HepG2 (cell line): ENCODE results near the gene SLC25A45. TPM values are rescaled to one million over a fixed set of nuclear protein-coding genes. Genes with fewer than 3 reads are reported as not detected.
A peak's percentile ranks its signal among the peaks of the same experiment; 100 is the strongest.

ENCODE experiments used
- CHCHD3 ChIP-seq: sonication (generic); formaldehyde crosslinking; IDR thresholded peaks from 2 replicates; pipeline ENCODE4 v1.8.0; 2022; ENCODE audit warnings: mild to moderate bottlenecking, missing genetic modification reagents, moderate library complexity
- ESRRA ChIP-seq: sonication (generic); formaldehyde crosslinking; IDR thresholded peaks from 2 replicates; pipeline ENCODE4 v1.5.1; 2020; ENCODE audit warnings: mild to moderate bottlenecking, low read depth, missing genetic modification reagents
- GATA4 ChIP-seq: sonication (generic); IDR thresholded peaks from 2 replicates; pipeline ENCODE4 v1.6.1; 2016; ENCODE audit warnings: antibody characterized with exemption, low read depth, borderline replicate concordance
- HMG20B ChIP-seq: conservative IDR thresholded peaks from 2 replicates; pipeline ENCODE4 v1.6.1; 2016; ENCODE audit warnings: missing genetic modification reagents, missing compliant biosample characterization
- MYC ChIP-seq: sonication (generic); formaldehyde crosslinking; IDR thresholded peaks from 2 replicates; pipeline ENCODE4 v1.9.0; 2021; ENCODE audit warnings: missing genetic modification reagents, borderline replicate concordance
- NR2C2 ChIP-seq: sonication (generic); formaldehyde crosslinking; IDR thresholded peaks from 2 replicates; pipeline ENCODE4 v1.4.0; 2020; ENCODE audit warnings: missing genetic modification reagents, mild to moderate bottlenecking, moderate library complexity, borderline replicate concordance
- POLR2G ChIP-seq: fragments of 200-400 bp; formaldehyde crosslinking; IDR thresholded peaks from 2 replicates; pipeline ENCODE4 v1.6.1; 2018; ENCODE audit warnings: mild to moderate bottlenecking, low read depth, low read length, moderate library complexity
- REPIN1 ChIP-seq: sonication (generic); formaldehyde crosslinking; IDR thresholded peaks from 2 replicates; pipeline ENCODE4 v1.8.0; 2022; ENCODE audit warnings: missing genetic modification reagents, low read depth, mild to moderate bottlenecking, borderline replicate concordance
- SATB2 ChIP-seq: sonication (generic); formaldehyde crosslinking; IDR thresholded peaks from 2 replicates; pipeline ENCODE4 v1.5.0; 2020; ENCODE audit warnings: missing genetic modification reagents
- ZNF557 ChIP-seq: sonication (generic); formaldehyde crosslinking; IDR thresholded peaks from 2 replicates; pipeline ENCODE4 v1.4.0; 2020; ENCODE audit warnings: missing genetic modification reagents
- ZNF619 ChIP-seq: sonication (generic); formaldehyde crosslinking; IDR thresholded peaks from 2 replicates; pipeline ENCODE4 v1.4.0; 2020; ENCODE audit warnings: mild to moderate bottlenecking, missing genetic modification reagents
- ZNF780A ChIP-seq: sonication (generic); formaldehyde crosslinking; IDR thresholded peaks from 2 replicates; pipeline ENCODE4 v1.8.0; 2022; ENCODE audit warnings: mild to moderate bottlenecking, missing genetic modification reagents, moderate library complexity
- ZSCAN21 ChIP-seq: sonication (generic); formaldehyde crosslinking; IDR thresholded peaks from 2 replicates; pipeline ENCODE4 v1.8.0; 2022; ENCODE audit warnings: mild to moderate bottlenecking, missing genetic modification reagents, moderate library complexity, borderline replicate concordance
- polyA plus RNA-seq, 8 experiments: library from polyadenylated mRNA; depleted of rRNA in 3 of 8; stranded (reverse) in 7 of 8; unstranded in 1 of 8; fragments of >200 nt; fragmentation: Illumina TruSeq in 4 of 8; extraction: Trizol in 4 of 8; gene quantifications; 2 replicates each; pipeline versions ENCODE4 v1.2.1 to v1.2.3, GENCODE V29; 2011 to 2016; ENCODE audit warnings: low read depth in 4 of 8, missing spikeins in 1 of 8, mixed read lengths in 1 of 8; ENCODE audit not compliant: insufficient read depth in 1 of 8
- total RNA-seq, 5 experiments: library from RNA; depleted of rRNA; stranded (reverse); fragments of >200 nt; fragmentation: Illumina TruSeq; extraction: Trizol; gene quantifications; 2 replicates each; pipeline ENCODE4 v1.2.3, GENCODE V29; 2016; ENCODE audit warnings: low read depth in 1 of 5
- TF ChIP-seq, protein P1 (sequence below): sonication (generic); formaldehyde crosslinking; IDR thresholded peaks from 2 replicates; pipeline ENCODE4 v1.5.0; 2020; ENCODE audit warnings: mild to moderate bottlenecking, missing genetic modification reagents, borderline replicate concordance
- TF ChIP-seq, protein P2 (sequence below): sonication (generic); formaldehyde crosslinking; IDR thresholded peaks from 2 replicates; pipeline ENCODE4 v1.5.0; 2020; ENCODE audit warnings: mild to moderate bottlenecking, missing genetic modification reagents
- TF ChIP-seq, protein P3 (sequence below): sonication (generic); IDR thresholded peaks from 2 replicates; pipeline ENCODE4 v1.6.1; 2016; ENCODE audit warnings: low read depth, borderline replicate concordance
- TF ChIP-seq, protein P4 (sequence below): sonication (generic); formaldehyde crosslinking; IDR thresholded peaks from 2 replicates; pipeline ENCODE4 v1.4.0; 2020; ENCODE audit warnings: missing genetic modification reagents

The SLC25A45 gene
- total and polyA plus RNA-seq, 2 of the 13 experiments (the other 11 are each of a cell fraction or from before 2014, with no cell fraction given), result 1.2 to 3.4 TPM

- TF ChIP-seq, protein P1, sequence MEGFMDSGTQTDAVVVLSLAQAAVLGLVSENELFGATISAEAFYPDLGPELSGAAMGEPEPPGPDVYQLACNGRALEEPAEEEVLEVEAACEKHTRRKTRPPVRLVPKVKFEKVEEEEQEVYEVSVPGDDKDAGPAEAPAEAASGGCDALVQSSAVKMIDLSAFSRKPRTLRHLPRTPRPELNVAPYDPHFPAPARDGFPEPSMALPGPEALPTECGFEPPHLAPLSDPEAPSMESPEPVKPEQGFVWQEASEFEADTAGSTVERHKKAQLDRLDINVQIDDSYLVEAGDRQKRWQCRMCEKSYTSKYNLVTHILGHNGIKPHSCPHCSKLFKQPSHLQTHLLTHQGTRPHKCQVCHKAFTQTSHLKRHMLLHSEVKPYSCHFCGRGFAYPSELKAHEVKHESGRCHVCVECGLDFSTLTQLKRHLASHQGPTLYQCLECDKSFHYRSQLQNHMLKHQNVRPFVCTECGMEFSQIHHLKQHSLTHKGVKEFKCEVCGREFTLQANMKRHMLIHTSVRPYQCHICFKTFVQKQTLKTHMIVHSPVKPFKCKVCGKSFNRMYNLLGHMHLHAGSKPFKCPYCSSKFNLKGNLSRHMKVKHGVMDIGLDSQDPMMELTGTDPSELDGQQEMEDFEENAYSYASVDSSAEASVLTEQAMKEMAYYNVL (CRISPR knock-in tag), result peak; percentile 72; the same call in 1 of the 2 replicates
- peak; percentile 51; the same call in 1 of the 2 replicates for TF ChIP-seq GATA4
- TF ChIP-seq REPIN1 (CRISPR knock-in tag), result peak; percentile 80; the same call in 1 of the 2 replicates
- TF ChIP-seq ESRRA, result peak; percentile 92
- TF ChIP-seq NR2C2, result peak; percentile 92
- peak; percentile 84 for TF ChIP-seq HMG20B (CRISPR knock-in tag)
- TF ChIP-seq CHCHD3, result no peak
- TF ChIP-seq, protein P2, sequence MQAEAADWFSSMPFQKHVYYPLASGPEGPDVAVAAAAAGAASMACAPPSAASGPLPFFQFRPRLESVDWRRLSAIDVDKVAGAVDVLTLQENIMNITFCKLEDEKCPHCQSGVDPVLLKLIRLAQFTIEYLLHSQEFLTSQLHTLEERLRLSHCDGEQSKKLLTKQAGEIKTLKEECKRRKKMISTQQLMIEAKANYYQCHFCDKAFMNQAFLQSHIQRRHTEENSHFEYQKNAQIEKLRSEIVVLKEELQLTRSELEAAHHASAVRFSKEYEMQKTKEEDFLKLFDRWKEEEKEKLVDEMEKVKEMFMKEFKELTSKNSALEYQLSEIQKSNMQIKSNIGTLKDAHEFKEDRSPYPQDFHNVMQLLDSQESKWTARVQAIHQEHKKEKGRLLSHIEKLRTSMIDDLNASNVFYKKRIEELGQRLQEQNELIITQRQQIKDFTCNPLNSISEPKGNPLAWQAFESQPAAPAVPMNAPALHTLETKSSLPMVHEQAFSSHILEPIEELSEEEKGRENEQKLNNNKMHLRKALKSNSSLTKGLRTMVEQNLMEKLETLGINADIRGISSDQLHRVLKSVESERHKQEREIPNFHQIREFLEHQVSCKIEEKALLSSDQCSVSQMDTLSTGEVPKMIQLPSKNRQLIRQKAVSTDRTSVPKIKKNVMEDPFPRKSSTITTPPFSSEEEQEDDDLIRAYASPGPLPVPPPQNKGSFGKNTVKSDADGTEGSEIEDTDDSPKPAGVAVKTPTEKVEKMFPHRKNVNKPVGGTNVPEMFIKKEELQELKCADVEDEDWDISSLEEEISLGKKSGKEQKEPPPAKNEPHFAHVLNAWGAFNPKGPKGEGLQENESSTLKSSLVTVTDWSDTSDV (CRISPR knock-in tag), result no peak; the same call in 1 of the 2 replicates
- TF ChIP-seq SATB2, result no peak; the same call in 1 of the 2 replicates
- TF ChIP-seq ZNF557 (CRISPR knock-in tag), result peak; percentile 39; the same call in 1 of the 2 replicates
- TF ChIP-seq, protein P3, sequence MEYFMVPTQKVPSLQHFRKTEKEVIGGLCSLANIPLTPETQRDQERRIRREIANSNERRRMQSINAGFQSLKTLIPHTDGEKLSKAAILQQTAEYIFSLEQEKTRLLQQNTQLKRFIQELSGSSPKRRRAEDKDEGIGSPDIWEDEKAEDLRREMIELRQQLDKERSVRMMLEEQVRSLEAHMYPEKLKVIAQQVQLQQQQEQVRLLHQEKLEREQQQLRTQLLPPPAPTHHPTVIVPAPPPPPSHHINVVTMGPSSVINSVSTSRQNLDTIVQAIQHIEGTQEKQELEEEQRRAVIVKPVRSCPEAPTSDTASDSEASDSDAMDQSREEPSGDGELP, result peak; percentile 96
- TF ChIP-seq POLR2G, result peak; percentile 78
- TF ChIP-seq MYC (CRISPR knock-in tag), result peak; percentile 61
- no peak for TF ChIP-seq ZNF619
- TF ChIP-seq ZSCAN21 (CRISPR knock-in tag), result peak; percentile 78; the same call in 1 of the 2 replicates
- TF ChIP-seq, protein P4, sequence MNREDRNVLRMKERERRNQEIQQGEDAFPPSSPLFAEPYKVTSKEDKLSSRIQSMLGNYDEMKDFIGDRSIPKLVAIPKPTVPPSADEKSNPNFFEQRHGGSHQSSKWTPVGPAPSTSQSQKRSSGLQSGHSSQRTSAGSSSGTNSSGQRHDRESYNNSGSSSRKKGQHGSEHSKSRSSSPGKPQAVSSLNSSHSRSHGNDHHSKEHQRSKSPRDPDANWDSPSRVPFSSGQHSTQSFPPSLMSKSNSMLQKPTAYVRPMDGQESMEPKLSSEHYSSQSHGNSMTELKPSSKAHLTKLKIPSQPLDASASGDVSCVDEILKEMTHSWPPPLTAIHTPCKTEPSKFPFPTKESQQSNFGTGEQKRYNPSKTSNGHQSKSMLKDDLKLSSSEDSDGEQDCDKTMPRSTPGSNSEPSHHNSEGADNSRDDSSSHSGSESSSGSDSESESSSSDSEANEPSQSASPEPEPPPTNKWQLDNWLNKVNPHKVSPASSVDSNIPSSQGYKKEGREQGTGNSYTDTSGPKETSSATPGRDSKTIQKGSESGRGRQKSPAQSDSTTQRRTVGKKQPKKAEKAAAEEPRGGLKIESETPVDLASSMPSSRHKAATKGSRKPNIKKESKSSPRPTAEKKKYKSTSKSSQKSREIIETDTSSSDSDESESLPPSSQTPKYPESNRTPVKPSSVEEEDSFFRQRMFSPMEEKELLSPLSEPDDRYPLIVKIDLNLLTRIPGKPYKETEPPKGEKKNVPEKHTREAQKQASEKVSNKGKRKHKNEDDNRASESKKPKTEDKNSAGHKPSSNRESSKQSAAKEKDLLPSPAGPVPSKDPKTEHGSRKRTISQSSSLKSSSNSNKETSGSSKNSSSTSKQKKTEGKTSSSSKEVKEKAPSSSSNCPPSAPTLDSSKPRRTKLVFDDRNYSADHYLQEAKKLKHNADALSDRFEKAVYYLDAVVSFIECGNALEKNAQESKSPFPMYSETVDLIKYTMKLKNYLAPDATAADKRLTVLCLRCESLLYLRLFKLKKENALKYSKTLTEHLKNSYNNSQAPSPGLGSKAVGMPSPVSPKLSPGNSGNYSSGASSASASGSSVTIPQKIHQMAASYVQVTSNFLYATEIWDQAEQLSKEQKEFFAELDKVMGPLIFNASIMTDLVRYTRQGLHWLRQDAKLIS (CRISPR knock-in tag), result peak; percentile 98
- TF ChIP-seq ZNF780A, result peak; percentile 68; the same call in 1 of the 2 replicates
Measured at GRCh38 chr11:65418681-65419459, 36.4 kb upstream of the SLC25A45 start (continued).
